Lower leg skin (tissue), 3 donors: ENCODE data around the gene ANXA11.

Experiments used
- CTCF ChIP-seq, 3 donors: fragments of 450-650 bp; IDR thresholded peaks; one replicate each; pipeline ENCODE4 v1.5.1; 2016; ENCODE audit warnings: antibody characterized with exemption in 3 of 3, mild to moderate bottlenecking in 3 of 3, moderate library complexity in 2 of 3
- POLR2A ChIP-seq, 2 donors: fragments of 450-650 bp; IDR thresholded peaks; one replicate each; pipeline ENCODE4 v1.6.1; 2016 to 2017; ENCODE audit warnings: antibody characterized with exemption in 2 of 2, mild to moderate bottlenecking in 1 of 2, moderate library complexity in 1 of 2

GRCh38 chr10:80183436-80183835, 21.9 kb downstream of the ANXA11 start:
- no peak for TF ChIP-seq CTCF (IDR thresholded peaks at IDR 0.05)
- TF ChIP-seq POLR2A (IDR thresholded peaks at IDR 0.05), result no peak
